SK-N-SH treated with all-trans-retinoic acid at 6 μM for 48 hours (cell line): ENCODE data around the gene PGF.

Source experiments
- ATAC-seq: fragments of 200-7000 bp; cut with Tn5 transposase; 3 replicates; pipeline ENCODE4 v1.9.1; 2020; ENCODE audit warnings: mild to moderate bottlenecking, moderate library complexity
- ARNTL ChIP-seq: fragments of 450-650 bp; formaldehyde crosslinking; IDR thresholded peaks from 2 replicates; pipeline ENCODE4 v1.5.0; 2020; ENCODE audit warnings: low read depth, mild to moderate bottlenecking, moderate library complexity, borderline replicate concordance
- BACH2 ChIP-seq: fragments of 250-450 bp; sonication (Bioruptor Pico); IDR thresholded peaks from 2 replicates; pipeline ENCODE4 v1.9.0; 2021; ENCODE audit warnings: mild to moderate bottlenecking, borderline replicate concordance
- CSDC2 ChIP-seq: fragments of 250-450 bp; sonication (Bioruptor Pico); IDR thresholded peaks from 2 replicates; pipeline ENCODE4 v1.5.0; 2020; ENCODE audit warnings: mild to moderate bottlenecking, moderate library complexity
- ESRRG ChIP-seq: fragments of 250-450 bp; sonication (Bioruptor Pico); IDR thresholded peaks from 2 replicates; pipeline ENCODE4 v1.6.1; 2021; ENCODE audit warnings: mild to moderate bottlenecking
- GLIS3 ChIP-seq: fragments of 250-450 bp; sonication (Bioruptor Pico); IDR thresholded peaks from 2 replicates; pipeline ENCODE4 v1.5.0; 2020; ENCODE audit warnings: mild to moderate bottlenecking, moderate library complexity
- ISL1 ChIP-seq: fragments of 250-450 bp; sonication (Bioruptor Pico); IDR thresholded peaks from 2 replicates; pipeline ENCODE4 v2.1.2; 2022; ENCODE audit warnings: mild to moderate bottlenecking, moderate library complexity
- OSR1 ChIP-seq: fragments of 250-450 bp; sonication (Bioruptor Pico); IDR thresholded peaks from 2 replicates; pipeline ENCODE4 v1.8.0; 2022; ENCODE audit warnings: moderate library complexity, mild to moderate bottlenecking, inconsistent platforms
- PPARA ChIP-seq: fragments of 250-450 bp; sonication (Bioruptor Pico); IDR thresholded peaks from 2 replicates; pipeline ENCODE4 v1.5.0; 2020; ENCODE audit warnings: mild to moderate bottlenecking, borderline replicate concordance
- RARB ChIP-seq: fragments of 250-450 bp; sonication (Bioruptor Pico); IDR thresholded peaks from 2 replicates; pipeline ENCODE4 v1.8.0; 2021; ENCODE audit warnings: mild to moderate bottlenecking, moderate library complexity
- SNAI2 ChIP-seq: fragments of 250-450 bp; sonication (Bioruptor Pico); IDR thresholded peaks from 2 replicates; pipeline ENCODE4 v1.5.0; 2020; ENCODE audit warnings: mild to moderate bottlenecking, moderate library complexity
- TCF4 ChIP-seq: fragments of 250-450 bp; sonication (Bioruptor Pico); IDR thresholded peaks from 2 replicates; pipeline ENCODE4 v1.8.0; 2021; ENCODE audit warnings: mild to moderate bottlenecking, moderate library complexity, borderline replicate concordance
- TOX ChIP-seq: fragments of 250-450 bp; sonication (Bioruptor Pico); IDR thresholded peaks from 2 replicates; pipeline ENCODE4 v1.8.0; 2021; ENCODE audit warnings: mild to moderate bottlenecking, moderate library complexity, borderline replicate concordance
- ZC3H10 ChIP-seq: fragments of 250-450 bp; sonication (Bioruptor Pico); IDR thresholded peaks from 2 replicates; pipeline ENCODE4 v1.5.1; 2021; ENCODE audit warnings: mild to moderate bottlenecking, moderate library complexity
- ZFP3 ChIP-seq: fragments of 250-450 bp; sonication (Bioruptor Pico); IDR thresholded peaks from 2 replicates; pipeline ENCODE4 v1.5.0; 2020; ENCODE audit warnings: mild to moderate bottlenecking, moderate library complexity
- ZFP30 ChIP-seq: fragments of 450-650 bp; formaldehyde crosslinking; IDR thresholded peaks from 2 replicates; pipeline ENCODE4 v1.5.0; 2022; ENCODE audit warnings: mild to moderate bottlenecking, moderate library complexity
- ZNF565 ChIP-seq: fragments of 450-650 bp; formaldehyde crosslinking; conservative IDR thresholded peaks from 2 replicates; pipeline ENCODE4 v1.5.0; 2020; ENCODE audit warnings: low read depth, mild to moderate bottlenecking, moderate library complexity
- ZNF70 ChIP-seq: fragments of 450-650 bp; formaldehyde crosslinking; IDR thresholded peaks from 2 replicates; pipeline ENCODE4 v1.5.0; 2020; ENCODE audit warnings: mild to moderate bottlenecking, moderate library complexity
- ZNF8 ChIP-seq: fragments of 450-650 bp; formaldehyde crosslinking; IDR thresholded peaks from 2 replicates; pipeline ENCODE4 v1.5.0; 2020; ENCODE audit warnings: mild to moderate bottlenecking, moderate library complexity
- TF ChIP-seq, protein P1 (sequence below): fragments of 250-450 bp; sonication (Bioruptor Pico); IDR thresholded peaks from 2 replicates; pipeline ENCODE4 v1.5.1; 2021; ENCODE audit warnings: mild to moderate bottlenecking, moderate library complexity
- TF ChIP-seq, protein P2 (sequence below): fragments of 250-450 bp; sonication (Bioruptor Pico); IDR thresholded peaks from 2 replicates; pipeline ENCODE4 v1.5.1; 2020; ENCODE audit warnings: low read depth, mild to moderate bottlenecking, moderate library complexity
- TF ChIP-seq, protein P3 (sequence below): fragments of 250-450 bp; sonication (Bioruptor Pico); IDR thresholded peaks from 2 replicates; pipeline ENCODE4 v1.8.0; 2021; ENCODE audit warnings: low read depth, mild to moderate bottlenecking, moderate library complexity, borderline replicate concordance
- TF ChIP-seq, protein P4 (sequence below): fragments of 250-450 bp; sonication (Bioruptor Pico); IDR thresholded peaks from 2 replicates; pipeline ENCODE4 v1.8.0; 2020; ENCODE audit warnings: mild to moderate bottlenecking, moderate library complexity, borderline replicate concordance
- TF ChIP-seq, protein P5 (sequence below): fragments of 250-450 bp; sonication (Bioruptor Pico); IDR thresholded peaks from 2 replicates; pipeline ENCODE4 v1.5.0; 2020; ENCODE audit warnings: mild to moderate bottlenecking, moderate library complexity

Gene PGF

DNA sequence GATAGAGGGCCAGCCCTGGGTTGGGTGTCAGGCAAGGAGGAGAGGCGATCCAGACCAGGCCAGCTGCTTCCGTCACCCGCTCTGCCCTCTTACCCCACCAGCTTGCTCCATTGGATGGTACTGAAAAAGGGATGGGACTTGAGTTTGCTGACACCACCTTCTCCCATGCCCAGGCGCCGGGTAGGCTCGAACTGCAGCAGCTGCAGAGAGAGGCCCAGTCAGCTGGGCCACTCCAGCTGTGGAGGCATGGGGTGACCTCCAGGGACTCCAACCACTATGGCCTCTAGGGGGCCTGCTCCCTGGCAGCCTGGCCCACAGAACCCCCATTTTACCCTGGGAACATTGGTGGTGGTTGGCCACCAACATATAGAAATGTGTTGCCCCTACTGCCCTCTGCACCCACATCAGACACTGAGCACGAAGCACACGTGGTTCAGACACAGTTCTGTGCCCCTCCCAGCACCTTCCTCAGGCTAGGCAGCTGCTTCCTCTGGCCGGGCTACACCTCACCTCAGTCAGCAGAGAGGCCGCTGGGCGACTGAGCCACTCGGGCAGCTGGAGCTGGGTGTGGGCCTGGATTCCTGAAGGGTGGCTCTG lies 48.4 kb downstream of the PGF start:
- 0 out of 3 replicates have a peak, but pooled peaks have one; percentile 9 for ATAC-seq
- TF ChIP-seq ARNTL (no peak), SNAI2 (CRISPR knock-in tag) (no peak), ZC3H10 (CRISPR knock-in tag) (no peak), GLIS3 (no peak), CSDC2 (no peak), ZNF70 (CRISPR knock-in tag) (no peak), ISL1 (CRISPR knock-in tag) (no peak), ZNF565 (no peak), RARB (CRISPR knock-in tag) (no peak), ZFP30 (no peak), PPARA (CRISPR knock-in tag) (no peak), ESRRG (CRISPR knock-in tag) (no peak), ZFP3 (no peak), ZNF8 (CRISPR knock-in tag) (no peak)
- TF ChIP-seq, protein P1, sequence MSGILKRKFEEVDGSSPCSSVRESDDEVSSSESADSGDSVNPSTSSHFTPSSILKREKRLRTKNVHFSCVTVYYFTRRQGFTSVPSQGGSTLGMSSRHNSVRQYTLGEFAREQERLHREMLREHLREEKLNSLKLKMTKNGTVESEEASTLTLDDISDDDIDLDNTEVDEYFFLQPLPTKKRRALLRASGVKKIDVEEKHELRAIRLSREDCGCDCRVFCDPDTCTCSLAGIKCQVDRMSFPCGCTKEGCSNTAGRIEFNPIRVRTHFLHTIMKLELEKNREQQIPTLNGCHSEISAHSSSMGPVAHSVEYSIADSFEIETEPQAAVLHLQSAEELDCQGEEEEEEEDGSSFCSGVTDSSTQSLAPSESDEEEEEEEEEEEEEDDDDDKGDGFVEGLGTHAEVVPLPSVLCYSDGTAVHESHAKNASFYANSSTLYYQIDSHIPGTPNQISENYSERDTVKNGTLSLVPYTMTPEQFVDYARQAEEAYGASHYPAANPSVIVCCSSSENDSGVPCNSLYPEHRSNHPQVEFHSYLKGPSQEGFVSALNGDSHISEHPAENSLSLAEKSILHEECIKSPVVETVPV (CRISPR knock-in tag) = no peak
- TF ChIP-seq, protein P2, sequence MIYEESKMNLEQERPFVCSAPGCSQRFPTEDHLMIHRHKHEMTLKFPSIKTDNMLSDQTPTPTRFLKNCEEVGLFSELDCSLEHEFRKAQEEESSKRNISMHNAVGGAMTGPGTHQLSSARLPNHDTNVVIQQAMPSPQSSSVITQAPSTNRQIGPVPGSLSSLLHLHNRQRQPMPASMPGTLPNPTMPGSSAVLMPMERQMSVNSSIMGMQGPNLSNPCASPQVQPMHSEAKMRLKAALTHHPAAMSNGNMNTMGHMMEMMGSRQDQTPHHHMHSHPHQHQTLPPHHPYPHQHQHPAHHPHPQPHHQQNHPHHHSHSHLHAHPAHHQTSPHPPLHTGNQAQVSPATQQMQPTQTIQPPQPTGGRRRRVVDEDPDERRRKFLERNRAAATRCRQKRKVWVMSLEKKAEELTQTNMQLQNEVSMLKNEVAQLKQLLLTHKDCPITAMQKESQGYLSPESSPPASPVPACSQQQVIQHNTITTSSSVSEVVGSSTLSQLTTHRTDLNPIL (CRISPR knock-in tag) = no peak
- TF ChIP-seq, protein P3, sequence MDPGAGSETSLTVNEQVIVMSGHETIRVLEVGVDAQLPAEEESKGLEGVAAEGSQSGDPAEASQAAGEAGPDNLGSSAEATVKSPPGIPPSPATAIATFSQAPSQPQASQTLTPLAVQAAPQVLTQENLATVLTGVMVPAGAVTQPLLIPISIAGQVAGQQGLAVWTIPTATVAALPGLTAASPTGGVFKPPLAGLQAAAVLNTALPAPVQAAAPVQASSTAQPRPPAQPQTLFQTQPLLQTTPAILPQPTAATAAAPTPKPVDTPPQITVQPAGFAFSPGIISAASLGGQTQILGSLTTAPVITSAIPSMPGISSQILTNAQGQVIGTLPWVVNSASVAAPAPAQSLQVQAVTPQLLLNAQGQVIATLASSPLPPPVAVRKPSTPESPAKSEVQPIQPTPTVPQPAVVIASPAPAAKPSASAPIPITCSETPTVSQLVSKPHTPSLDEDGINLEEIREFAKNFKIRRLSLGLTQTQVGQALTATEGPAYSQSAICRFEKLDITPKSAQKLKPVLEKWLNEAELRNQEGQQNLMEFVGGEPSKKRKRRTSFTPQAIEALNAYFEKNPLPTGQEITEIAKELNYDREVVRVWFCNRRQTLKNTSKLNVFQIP (CRISPR knock-in tag) = no peak

DNA sequence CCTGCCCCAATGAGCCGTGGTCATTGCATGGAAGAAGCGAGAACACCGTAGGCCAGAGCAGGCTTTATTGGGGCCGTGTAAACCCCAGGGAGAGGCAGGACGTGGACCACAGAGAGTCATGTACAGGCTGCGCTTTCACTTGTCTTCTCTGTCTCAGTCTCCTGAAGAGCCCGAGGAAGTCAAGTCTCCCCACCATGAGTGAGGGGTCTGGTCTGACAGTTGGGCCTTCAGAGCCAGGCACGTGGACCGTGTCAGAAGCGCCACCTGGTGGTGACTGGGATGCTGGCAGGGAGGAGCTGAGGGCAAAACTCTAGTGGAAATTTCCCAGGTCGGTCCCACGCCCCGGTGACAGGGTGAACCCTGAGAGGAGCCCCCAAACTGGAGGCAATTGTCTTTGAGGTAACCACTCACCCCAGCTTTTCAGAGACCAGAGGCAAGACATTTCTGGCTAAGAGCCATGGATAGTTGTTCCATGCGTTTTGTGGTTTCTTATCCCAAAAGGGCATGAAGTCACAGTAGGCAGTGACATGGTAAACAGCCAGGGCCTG lies 49.7 kb downstream of the PGF start:
- no peak for TF ChIP-seq TCF4
- TF ChIP-seq ZFP3 = no peak
- TF ChIP-seq TOX = no peak
- no peak for TF ChIP-seq ZNF8 (CRISPR knock-in tag)
- TF ChIP-seq, protein P2 (CRISPR knock-in tag) = no peak
- no peak for TF ChIP-seq PPARA (CRISPR knock-in tag)
- TF ChIP-seq RARB (CRISPR knock-in tag) = no peak
- TF ChIP-seq ZNF70 (CRISPR knock-in tag) = no peak
- TF ChIP-seq ISL1 (CRISPR knock-in tag) = no peak
- TF ChIP-seq ZNF565 = no peak
- no peak for TF ChIP-seq BACH2 (CRISPR knock-in tag)
- TF ChIP-seq, protein P4, sequence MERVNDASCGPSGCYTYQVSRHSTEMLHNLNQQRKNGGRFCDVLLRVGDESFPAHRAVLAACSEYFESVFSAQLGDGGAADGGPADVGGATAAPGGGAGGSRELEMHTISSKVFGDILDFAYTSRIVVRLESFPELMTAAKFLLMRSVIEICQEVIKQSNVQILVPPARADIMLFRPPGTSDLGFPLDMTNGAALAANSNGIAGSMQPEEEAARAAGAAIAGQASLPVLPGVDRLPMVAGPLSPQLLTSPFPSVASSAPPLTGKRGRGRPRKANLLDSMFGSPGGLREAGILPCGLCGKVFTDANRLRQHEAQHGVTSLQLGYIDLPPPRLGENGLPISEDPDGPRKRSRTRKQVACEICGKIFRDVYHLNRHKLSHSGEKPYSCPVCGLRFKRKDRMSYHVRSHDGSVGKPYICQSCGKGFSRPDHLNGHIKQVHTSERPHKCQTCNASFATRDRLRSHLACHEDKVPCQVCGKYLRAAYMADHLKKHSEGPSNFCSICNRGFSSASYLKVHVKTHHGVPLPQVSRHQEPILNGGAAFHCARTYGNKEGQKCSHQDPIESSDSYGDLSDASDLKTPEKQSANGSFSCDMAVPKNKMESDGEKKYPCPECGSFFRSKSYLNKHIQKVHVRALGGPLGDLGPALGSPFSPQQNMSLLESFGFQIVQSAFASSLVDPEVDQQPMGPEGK (CRISPR knock-in tag) = no peak
- no peak for TF ChIP-seq GLIS3
- no peak for TF ChIP-seq ARNTL
- TF ChIP-seq SNAI2 (CRISPR knock-in tag) = no peak
- ATAC-seq = peak; percentile 74

DNA sequence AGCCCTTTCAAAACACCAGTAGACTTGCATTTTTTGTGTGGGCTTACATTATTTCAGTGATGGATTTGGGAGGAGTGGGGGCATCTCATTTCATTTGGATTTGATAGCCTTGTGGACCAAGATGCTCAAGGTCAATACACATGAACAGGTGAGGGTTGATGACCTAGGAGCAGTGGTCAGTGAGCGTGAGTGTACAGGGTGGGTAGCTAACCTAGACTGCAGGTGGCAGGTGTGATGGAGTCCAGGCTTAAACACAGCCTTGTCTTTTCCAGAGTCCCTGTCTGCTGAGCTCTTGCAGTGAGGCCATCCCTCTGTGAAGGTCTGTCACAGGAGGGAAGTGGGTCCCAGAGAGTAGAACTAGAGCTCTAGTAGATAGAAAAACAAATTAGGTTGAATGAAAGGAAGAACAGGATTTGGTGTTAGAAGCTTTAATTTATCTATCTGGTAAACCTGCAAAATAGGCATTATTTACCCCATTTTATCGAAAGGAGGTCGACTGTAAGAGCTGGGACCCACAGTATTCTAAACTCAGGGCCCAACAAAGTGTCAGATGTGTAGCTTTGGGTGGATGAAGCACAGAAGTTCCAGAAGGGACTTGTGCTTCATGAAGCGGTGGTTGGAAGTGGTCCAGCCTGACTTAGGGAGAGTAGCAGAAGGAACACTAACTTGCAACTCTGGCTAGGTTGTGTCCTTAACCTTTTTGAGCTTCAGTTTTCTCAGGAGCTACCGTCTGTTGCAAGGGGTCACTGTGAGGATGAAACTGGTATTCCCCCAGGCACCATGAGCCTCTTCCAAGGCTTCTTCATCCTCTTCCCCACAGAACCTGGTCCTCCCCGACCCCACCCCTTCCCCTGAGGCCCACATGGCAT lies 50.5 kb downstream of the PGF start:
- TF ChIP-seq TCF4 (no peak), ZNF8 (CRISPR knock-in tag) (no peak), TOX (no peak), ZNF70 (CRISPR knock-in tag) (no peak), ARNTL (no peak), CSDC2 (no peak), GLIS3 (no peak), ESRRG (CRISPR knock-in tag) (no peak), OSR1 (CRISPR knock-in tag) (no peak)
- TF ChIP-seq, protein P1 (CRISPR knock-in tag) = no peak
- TF ChIP-seq, protein P5, sequence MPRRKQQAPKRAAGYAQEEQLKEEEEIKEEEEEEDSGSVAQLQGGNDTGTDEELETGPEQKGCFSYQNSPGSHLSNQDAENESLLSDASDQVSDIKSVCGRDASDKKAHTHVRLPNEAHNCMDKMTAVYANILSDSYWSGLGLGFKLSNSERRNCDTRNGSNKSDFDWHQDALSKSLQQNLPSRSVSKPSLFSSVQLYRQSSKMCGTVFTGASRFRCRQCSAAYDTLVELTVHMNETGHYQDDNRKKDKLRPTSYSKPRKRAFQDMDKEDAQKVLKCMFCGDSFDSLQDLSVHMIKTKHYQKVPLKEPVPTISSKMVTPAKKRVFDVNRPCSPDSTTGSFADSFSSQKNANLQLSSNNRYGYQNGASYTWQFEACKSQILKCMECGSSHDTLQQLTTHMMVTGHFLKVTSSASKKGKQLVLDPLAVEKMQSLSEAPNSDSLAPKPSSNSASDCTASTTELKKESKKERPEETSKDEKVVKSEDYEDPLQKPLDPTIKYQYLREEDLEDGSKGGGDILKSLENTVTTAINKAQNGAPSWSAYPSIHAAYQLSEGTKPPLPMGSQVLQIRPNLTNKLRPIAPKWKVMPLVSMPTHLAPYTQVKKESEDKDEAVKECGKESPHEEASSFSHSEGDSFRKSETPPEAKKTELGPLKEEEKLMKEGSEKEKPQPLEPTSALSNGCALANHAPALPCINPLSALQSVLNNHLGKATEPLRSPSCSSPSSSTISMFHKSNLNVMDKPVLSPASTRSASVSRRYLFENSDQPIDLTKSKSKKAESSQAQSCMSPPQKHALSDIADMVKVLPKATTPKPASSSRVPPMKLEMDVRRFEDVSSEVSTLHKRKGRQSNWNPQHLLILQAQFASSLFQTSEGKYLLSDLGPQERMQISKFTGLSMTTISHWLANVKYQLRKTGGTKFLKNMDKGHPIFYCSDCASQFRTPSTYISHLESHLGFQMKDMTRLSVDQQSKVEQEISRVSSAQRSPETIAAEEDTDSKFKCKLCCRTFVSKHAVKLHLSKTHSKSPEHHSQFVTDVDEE (CRISPR knock-in tag) = no peak
- ATAC-seq = peak; percentile 2; the same call in 2 of the 3 replicates
